IPS DF 19.7 (cell line): Measurements from ENCODE around the gene PPP4R1.

Experiments
- DNase-seq: peaks from one replicate; pipeline ENCODE4 v3.0.0-alpha.2; 2013; ENCODE audit warnings: low read depth, low spot score

PPP4R1 gene

DNA sequence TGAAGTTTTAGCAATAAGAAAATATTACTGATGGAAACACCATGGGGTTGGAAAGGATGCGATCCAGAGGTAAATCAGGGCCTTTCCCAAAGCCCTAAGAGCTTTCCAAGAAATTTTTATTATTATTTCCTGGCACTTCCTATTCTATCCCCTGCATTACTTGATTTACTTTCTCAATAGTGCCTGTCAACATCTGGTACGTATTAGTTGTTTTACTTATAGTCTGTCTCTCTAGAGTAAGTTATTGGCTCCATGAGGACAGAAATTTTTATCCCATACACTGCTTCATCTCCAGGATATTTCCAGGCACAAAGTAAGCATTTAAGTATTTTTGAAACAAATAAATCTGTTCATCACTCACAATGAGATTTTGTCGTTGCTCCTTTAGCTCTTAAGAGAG lies 18.1 kb downstream of the PPP4R1 start:
- no peak for DNase-seq

DNA sequence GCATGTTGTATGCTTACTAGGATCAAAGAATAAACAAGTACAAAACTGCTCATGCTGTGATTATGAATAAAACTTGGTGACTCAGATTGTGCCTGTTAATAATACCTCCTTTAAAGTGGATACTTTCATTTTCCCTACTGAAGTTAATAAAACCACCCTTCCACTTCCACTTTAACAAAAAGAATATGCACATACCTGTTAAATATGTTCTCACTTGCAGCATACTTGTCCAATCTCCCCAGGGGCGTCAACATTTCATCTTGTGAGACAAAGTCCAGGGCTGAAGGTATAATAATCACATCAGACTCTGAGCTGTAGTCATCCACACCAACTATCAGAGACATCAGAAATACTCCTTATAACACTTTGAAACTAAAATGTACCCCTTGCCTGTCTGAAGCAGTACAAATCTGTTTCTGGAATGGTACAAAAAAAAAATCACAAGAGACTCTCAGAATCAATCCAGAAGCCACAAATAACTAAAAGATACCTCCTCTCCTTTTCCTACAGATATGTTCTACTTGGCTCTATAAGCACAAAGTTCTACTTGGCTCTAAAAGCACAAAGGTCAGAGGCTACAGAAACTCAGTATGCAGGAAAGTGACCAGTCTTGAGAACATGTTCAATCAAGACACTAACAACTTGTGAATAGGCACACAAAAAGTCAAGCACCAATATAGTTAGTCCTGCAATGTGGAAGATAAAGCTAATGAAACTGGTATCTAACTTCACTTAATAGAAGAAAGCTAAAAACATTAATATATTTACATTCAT lies 19.3 kb downstream of the PPP4R1 start:
- DNase-seq: no peak

DNA sequence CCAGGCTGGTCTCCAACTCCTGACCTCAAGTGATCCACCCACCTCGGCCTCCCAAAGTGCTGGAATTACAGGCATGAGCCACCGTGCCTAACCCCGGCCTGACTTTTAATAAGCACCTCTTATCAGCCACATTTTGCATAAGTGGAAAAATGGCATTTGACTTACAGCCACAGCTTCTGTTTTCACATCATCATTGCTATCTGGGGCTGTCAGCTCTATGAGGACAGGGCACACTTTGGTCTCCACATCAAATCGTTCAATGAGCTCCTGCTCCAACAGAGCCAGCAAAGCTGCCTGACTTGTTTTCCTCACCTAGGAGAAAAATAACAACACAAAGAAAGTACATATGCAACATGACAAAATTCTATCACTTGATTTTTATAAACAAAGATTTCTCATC lies 26.4 kb downstream of the PPP4R1 start:
- no peak for DNase-seq

- DNase-seq: no peak
Observed at GRCh38 chr18:9586814-9587213, 27.5 kb downstream of the PPP4R1 start.

DNA sequence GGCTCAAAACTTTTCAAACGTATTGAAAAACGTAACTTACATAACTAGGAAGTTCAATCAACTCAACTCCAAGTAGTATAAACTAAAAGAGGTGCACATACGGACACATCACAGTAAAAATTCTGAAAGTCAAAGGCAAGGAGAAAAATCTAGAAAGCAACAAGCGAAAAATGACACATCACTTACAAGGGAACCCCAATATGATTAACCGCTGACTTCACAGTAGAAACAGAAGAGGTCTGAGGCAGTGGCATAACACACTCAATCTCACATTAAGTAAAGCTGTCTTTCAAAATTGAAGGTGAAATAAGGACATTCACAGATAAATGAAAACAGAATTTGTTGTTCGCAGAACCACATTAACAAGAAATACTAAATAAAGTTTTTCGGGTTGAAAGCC lies 32.7 kb downstream of the PPP4R1 start:
- DNase-seq: no peak

DNA sequence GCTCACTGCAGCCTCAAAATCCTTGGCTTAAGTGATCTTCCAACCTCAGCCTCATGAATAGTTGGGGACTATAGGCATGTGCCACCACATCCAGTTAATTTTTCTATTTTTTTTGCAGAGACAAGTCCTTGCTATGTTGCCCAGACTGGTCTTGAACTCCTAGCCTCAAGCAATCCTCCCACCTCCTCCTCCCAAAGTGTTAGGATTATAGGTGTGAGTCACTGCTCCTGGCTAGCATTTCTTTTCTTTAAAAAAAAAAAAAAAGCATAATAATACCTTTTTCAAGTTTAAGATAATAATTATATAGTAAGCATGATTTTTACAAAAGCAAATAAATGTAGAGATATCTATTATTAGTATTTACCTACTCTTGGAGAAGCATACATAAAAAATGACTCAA lies 36.1 kb downstream of the PPP4R1 start:
- DNase-seq: no peak

DNA sequence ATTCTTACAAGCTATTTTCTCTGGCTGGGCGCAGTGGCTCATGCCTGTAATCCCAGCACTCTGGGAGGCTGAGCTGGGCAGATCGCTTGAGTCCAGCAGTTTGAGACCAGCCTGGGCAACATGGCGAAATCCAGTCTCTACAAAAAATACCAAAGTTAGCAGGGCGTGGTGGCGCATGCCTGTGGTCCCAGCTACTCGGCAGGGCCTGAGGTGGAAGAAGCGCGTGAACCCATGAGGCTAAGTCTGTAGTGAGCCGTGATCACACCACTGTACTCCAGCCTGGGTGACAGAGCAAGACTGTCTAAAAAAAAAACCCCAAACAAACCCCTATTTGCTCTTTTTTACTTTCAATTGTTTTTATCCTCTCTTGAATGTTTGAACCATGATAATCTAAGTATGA lies 37.0 kb downstream of the PPP4R1 start:
- DNase-seq: no peak

DNA sequence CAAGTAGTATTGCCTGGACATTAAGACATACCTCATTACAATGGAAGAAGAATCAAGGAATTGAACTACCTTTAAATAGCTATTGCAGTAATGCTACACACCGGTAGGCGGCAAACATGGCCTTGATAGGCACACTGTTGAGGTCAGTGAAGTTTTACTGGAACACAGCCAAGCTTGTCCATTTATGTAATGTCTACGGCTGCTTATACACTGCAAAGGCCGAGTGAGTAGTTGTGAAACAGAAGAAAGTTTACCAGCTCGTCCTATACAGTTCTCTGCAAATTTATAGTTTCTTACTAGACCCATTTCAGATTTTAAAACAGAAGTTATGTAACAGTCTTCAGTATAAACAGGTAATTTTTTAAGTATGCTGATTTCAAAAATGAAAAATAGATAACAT lies 38.8 kb downstream of the PPP4R1 start:
- DNase-seq: peak; percentile 17

DNA sequence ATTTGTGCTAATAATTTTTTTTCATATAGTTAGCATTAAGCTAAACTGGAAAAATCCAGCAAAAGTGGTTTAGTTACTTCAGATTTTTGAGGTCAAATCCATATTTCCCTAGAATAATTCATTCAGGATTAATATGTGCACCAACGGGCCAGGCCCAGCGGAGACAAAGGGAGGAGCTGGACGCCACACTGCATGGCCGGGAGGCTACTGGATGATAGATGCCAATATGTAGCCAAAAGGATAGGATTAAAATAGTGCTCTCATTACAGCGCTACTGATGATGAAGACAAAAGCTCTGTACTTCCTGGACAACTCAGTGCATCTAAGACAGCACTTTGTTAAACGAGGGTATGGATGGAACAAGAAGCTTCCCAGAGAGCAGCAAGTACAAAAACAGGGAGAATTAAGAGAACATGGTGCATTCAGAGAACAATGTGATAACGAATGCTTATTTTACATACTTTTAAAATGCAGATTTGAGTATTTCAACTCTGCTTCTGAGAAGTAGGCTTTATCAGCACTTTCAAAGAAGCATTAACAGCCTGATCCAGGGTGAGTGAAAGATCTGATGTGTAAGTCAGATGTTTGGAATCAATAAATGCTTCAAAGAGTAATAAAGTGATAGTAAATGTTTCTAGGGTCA lies 39.8 kb downstream of the PPP4R1 start:
- DNase-seq: peak; percentile 9

DNA sequence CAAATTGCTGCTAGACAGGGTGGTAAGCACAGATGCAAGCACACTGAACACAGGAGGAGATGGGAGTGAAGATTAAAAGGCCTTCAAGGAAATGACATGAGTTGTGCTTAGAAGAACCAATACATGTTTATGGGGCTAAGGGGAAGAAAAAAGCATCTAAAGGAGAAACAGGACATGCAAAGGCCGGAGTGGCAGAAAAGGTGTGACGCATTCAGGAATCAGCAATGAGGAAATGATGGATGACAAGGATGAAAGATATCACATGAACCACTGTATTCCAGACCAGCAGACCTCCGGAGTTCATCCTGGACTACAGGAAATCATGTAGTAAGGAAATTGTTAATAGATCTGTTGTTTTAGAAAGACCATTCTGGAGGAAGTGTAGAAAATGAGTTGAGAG lies 42.8 kb downstream of the PPP4R1 start:
- no peak for DNase-seq

- no peak for DNase-seq
Observed at GRCh38 chr18:9570255-9570654, 44.1 kb downstream of the PPP4R1 start.

- no peak for DNase-seq
Observed at GRCh38 chr18:9569178-9569577, 45.2 kb downstream of the PPP4R1 start.

DNA sequence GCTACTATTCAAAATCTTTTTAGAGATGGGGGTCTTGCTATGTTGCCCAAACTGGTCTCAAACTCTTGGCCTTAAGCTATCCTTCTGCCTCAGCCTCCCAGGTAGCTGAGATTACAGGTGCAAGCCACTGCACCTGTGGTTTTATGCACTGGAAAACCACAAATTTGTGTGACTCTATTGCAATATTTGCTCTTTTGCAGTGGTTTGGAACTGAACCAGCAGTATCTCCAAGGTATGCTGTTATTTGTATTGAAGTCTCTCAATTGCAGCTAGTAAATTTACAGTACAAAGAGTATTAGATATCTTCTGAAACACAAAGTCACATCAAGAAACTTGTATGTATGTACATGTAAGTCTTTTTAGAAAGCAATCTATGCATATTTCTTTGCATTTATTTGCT lies 46.2 kb downstream of the PPP4R1 start:
- no peak for DNase-seq

- DNase-seq: no peak
Observed at GRCh38 chr18:9565407-9565806, 49.0 kb downstream of the PPP4R1 start.

DNA sequence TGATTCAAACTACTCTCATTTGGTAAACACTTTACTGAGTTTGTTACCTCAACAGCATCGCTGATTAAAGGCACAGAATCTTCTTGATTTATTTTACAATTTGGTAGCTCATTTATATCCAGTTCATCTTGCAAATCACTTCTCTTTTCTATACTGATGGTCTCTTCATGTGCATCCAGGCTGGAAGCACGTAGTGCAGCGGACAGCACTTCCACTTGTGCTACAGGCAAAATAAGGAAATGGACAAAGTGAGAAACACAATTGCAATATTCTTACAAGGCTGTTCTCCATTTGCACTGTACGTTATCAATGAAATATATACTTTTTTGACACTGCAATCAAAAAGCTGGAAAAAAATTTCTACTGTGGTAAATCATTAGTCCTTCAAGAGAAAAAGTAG lies 51.0 kb downstream of the PPP4R1 start:
- DNase-seq: no peak

DNA sequence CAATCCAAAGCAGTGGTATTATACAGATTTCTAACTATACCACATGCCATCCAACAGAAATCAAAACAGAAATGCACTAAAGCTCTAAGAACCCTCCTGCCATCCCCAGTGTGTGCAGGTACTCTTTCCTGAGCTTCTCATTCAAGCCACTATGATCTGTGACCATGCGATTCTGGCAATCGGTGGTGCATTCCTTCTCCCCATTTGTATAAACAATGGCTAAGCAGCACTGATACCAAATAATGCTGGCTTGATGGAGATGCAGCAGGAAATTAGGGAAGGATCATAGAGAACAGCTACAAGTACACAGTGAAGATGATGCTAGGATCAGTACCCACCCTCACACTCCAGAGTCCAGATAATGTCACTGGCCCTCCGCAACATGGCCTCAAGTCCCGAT lies 51.8 kb downstream of the PPP4R1 start:
- DNase-seq: no peak

- DNase-seq: no peak
Observed at GRCh38 chr18:9561759-9562158, 52.6 kb downstream of the PPP4R1 start.

DNA sequence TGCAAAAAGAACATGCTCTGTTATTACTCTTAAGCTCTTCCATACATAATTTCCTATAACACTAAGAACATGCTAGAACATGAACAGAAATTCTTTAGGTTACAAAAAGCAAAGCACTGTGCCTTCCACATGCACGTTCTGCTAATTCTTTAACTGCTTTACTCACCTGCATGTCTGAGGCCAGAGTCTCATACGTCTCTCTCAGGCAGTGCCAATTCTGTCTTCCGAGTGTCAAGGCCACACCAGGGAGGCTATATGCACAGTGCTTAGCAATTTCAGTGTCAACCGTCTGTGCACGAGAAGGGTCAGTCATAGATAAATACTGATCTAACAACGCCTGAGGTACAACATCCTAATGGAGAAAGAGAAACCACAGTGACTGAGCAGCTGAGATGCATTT lies 55.1 kb downstream of the PPP4R1 start:
- no peak for DNase-seq

- no peak for DNase-seq
Observed at GRCh38 chr18:9558387-9559064, 55.8 kb downstream of the PPP4R1 start.

- DNase-seq: no peak
Observed at GRCh38 chr18:9557250-9557943, 57.0 kb downstream of the PPP4R1 start.

DNA sequence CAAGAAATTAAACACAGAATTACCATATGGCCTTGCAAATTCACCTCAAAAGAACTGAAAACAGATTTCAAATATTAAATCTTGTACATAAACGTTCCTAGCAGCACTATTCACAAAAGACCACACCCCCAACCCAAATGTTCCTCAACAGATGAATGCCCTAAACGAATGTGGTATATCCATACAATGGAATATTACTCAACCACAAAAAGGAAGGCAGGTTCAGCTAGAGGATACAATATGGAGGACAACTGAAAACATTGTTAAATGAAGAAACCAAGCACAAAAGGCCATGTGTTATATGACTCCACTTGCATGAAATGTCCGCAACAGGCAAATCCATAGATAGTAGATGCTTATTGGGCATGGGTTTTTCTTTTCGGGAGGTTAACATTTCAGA lies 61.7 kb downstream of the PPP4R1 start:
- DNase-seq: no peak

DNA sequence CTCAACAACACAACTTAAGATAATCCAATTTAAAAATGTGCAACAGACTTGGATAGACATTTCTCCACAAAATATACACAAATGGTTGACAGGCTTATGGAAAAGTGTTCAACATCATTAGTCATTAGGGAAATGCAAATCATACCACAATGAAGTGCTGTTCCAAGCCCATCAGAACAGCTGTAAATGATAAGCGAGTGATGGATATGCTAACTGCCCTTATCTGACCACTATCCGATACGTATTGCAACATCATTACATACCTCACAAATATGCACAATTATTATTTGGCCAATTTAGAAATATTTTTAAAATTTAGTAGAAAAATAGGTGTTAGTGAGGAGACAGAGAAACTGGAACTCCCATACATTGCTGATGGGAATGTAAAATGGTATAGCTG lies 62.2 kb downstream of the PPP4R1 start:
- no peak for DNase-seq
